ENCODE data around the gene P2RX3. TPM values are rescaled to one million over a fixed set of nuclear protein-coding genes. Genes with fewer than 3 reads are reported as not detected.

P2RX3 gene
- total RNA-seq, 4 donors from 2014 or later: not detected

DNA sequence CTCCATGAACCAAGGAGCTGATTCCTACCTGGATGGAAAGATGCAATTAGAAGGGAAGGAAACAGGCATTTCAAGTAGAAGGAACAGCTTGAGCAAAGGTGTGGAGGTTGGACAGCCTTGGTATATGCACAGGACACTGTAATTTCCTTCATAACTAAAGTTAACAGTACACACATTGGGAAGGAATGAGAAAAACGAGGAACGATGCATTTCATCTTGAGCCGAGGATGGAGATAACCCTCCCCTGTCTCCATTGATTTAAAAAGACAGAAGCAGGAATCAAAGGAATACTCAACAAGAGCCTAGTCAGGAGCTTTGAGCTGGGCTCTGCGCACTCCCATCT is 54.6 kb downstream of the P2RX3 start:
- intact Hi-C loops (cut with DNase I; ENCODE audit: low total_unique reads): no loop called here
- TF ChIP-seq, protein P1, sequence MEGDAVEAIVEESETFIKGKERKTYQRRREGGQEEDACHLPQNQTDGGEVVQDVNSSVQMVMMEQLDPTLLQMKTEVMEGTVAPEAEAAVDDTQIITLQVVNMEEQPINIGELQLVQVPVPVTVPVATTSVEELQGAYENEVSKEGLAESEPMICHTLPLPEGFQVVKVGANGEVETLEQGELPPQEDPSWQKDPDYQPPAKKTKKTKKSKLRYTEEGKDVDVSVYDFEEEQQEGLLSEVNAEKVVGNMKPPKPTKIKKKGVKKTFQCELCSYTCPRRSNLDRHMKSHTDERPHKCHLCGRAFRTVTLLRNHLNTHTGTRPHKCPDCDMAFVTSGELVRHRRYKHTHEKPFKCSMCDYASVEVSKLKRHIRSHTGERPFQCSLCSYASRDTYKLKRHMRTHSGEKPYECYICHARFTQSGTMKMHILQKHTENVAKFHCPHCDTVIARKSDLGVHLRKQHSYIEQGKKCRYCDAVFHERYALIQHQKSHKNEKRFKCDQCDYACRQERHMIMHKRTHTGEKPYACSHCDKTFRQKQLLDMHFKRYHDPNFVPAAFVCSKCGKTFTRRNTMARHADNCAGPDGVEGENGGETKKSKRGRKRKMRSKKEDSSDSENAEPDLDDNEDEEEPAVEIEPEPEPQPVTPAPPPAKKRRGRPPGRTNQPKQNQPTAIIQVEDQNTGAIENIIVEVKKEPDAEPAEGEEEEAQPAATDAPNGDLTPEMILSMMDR (IDR thresholded peaks at IDR 0.05): no peak
- no peak for TF ChIP-seq POLR2A (IDR thresholded peaks at IDR 0.05)
- H3K4me3 ChIP-seq (ENCODE audit: low read depth, poor library complexity, severe bottlenecking): no peak overlapping the region
- DNase-seq (ENCODE audit: low spot score in 2 of 2): no peak
- WGBS, 2 donors: 92 to 93% methylated on average over 4 of the region's 4 CpGs

DNA sequence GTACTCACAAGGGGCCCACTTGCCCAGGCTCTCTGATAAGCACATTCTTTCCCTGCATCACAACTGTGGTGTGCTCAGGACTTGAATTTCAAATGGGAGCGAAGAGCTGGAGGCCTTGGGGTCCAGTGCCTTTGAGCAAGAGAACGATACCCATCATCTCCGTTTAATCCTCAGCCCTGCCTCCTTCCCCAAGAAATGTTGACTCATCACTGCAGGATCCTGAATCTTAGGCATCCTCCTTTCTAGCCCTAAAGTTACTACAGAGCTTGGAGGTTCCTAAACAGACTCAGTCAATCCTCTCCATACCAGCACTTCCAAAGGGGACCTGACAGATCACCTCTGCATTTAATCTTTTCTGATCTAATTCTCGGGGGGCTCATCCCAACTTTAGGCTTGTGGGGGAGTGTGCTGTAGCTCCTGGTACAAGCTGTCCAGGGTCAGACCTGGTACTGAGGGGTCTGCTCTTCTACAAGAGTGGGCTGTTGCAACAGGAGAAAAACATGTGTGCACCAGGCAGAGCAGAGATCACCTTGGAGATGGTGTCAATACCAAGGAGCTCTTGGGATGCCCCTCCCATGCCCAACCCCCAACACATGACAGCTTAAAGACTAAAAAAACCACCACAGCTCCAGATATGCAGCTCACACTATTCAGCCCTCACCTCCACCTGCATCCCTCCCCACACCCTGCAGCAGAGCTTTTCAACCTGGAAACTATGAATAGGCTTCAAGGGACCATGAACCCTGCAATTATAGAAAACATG is 56.2 kb downstream of the P2RX3 start:
- DNase-seq (ENCODE audit: low spot score in 2 of 2): no peak
- 88 to 90% methylated on average over 4 of the region's 4 CpGs for WGBS, 2 donors
- TF ChIP-seq POLR2A (IDR thresholded peaks at IDR 0.05): no peak
- intact Hi-C loops (cut with DNase I; ENCODE audit: low total_unique reads): loop anchor here (2.0 kb wide), 1 partner anchor 26 kb away; no protein-coding TSS in a partner anchor
- H3K4me3 ChIP-seq (ENCODE audit: low read depth, poor library complexity, severe bottlenecking): no peak overlapping the region

DNA sequence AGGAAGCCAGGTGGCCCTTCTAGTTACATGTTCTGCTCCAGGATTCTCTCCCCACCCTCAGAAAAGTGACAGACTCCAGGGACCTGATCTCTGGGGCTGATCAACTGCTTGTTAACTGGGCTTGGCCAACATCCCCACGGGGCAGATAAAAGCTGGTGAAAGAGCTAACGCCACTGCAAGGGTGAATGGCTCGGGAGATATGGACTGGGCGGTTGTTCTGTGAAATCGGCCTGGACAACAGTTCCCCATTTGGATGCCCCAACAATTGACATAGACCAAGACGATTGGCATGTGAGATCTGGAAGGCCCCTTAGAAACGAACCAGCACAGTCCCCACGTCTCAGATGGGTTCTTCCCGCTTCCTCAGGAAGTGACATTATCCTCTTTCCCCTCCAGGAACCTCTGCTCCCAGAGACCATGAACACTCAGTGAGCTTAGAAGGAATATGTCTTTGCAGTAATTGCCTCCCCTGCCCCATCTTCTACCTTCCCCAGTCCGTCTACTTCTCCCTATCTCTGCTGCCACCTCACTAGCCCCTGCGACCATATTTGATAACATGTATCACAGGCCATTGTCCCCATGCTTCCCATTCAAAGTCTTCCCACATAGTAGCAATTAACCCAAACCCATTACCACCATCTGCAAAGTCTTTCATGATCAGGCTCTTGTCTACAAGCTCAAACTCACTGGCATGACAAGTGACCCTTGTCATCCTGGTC is 57.9 kb downstream of the P2RX3 start:
- TF ChIP-seq, protein P1 (IDR thresholded peaks at IDR 0.05): no peak
- no peak for TF ChIP-seq POLR2A (IDR thresholded peaks at IDR 0.05)
- no peak for DNase-seq (ENCODE audit: low spot score in 2 of 2)
- no peak overlapping the region for H3K4me3 ChIP-seq (ENCODE audit: low read depth, poor library complexity, severe bottlenecking)
- intact Hi-C loops (cut with DNase I; ENCODE audit: low total_unique reads): loop anchor here (2.0 kb wide), 1 partner anchor 25 kb away; no protein-coding TSS in a partner anchor
- WGBS, 2 donors: 85 to 91% methylated on average over 11 of the region's 11 CpGs

GRCh38 chr11:57396744-57397143 is 58.6 kb downstream of the P2RX3 start:
- TF ChIP-seq POLR2A (IDR thresholded peaks at IDR 0.05): no peak
- TF ChIP-seq, protein P1 (IDR thresholded peaks at IDR 0.05): no peak
- no peak for DNase-seq (ENCODE audit: low spot score in 2 of 2)
- intact Hi-C loops (cut with DNase I; ENCODE audit: low total_unique reads): no loop called here
- WGBS, 2 donors: 81 to 82% methylated on average over 2 of the region's 2 CpGs
- no peak overlapping the region for H3K4me3 ChIP-seq (ENCODE audit: low read depth, poor library complexity, severe bottlenecking)

DNA sequence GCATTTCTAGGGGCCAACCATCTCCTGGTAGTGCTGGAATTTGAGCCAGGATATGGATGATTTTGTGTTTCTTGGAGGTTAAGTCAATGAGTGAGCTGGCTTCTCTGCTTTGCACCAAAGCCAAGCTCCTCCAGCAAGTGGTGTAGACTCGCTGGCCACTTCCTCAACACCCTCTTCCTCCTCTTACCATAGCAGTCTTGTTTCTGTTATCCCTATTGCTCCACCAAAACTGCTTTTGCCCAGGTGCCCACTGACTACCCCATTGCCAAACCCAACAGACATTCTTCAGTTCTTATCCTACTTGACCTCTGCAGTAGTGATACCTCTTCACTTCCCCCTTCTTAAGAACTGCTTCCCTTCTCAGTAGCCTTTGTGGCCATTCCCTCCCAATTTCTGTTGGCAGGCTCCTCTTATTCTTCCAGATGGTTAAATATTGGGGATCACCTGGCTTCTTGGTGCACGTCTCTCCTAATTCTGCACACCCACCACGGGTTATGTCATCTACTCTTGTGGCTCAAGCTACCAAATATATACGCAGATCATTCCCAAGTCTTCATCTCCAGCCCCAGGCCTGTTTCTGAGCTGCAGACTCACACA is 59.3 kb downstream of the P2RX3 start:
- 86 to 94% methylated on average over 4 of the region's 4 CpGs for WGBS, 2 donors
- intact Hi-C loops (cut with DNase I; ENCODE audit: low total_unique reads): no loop called here
- no peak overlapping the region for H3K4me3 ChIP-seq (ENCODE audit: low read depth, poor library complexity, severe bottlenecking)
- no peak for DNase-seq (ENCODE audit: low spot score in 2 of 2)
- TF ChIP-seq POLR2A (IDR thresholded peaks at IDR 0.05): no peak
- TF ChIP-seq, protein P1 (IDR thresholded peaks at IDR 0.05): no peak

DNA sequence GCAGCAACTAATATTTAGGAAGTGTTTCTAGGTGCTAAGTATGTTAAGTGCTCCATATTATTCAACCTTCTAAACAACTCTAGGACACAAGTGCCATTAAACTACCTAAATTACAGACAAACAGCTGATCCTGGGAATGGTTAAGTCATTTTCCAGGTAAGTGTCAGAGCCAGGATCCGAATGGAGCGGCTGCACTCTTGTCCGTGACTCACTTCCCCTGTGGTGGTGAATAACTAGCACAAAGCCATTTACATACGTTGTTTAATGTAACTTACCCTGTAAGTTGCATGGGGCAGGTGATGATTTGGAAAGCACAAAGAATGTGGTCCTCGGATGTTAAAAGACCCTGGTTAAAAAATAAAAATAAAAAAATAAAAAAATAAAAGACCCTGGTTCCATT is 61.1 kb downstream of the P2RX3 start:
- no peak for DNase-seq (ENCODE audit: low spot score in 2 of 2)
- WGBS, 2 donors: 79 to 88% methylated on average over 5 of the region's 5 CpGs
- TF ChIP-seq POLR2A (IDR thresholded peaks at IDR 0.05): no peak
- TF ChIP-seq, protein P1 (IDR thresholded peaks at IDR 0.05): no peak
- no peak overlapping the region for H3K4me3 ChIP-seq (ENCODE audit: low read depth, poor library complexity, severe bottlenecking)
- intact Hi-C loops (cut with DNase I; ENCODE audit: low total_unique reads): no loop called here
